Suprapubic skin (tissue), 4 donors: ENCODE measurements around the gene SH3GL1. TPM values are rescaled to one million over a fixed set of nuclear protein-coding genes. Genes with fewer than 3 reads are reported as not detected.

ENCODE experiments used
- DNase-seq, 2 donors: peaks; one replicate each; pipeline ENCODE4 v3.0.0-alpha.2; 2019; ENCODE audit warnings: low spot score in 2 of 2
- H3K27ac ChIP-seq: fragments of 200-600 bp; sonication (generic); one replicate; pipeline ENCODE4 v1.5.1; 2019
- H3K27me3 ChIP-seq: fragments of 200-600 bp; sonication (generic); one replicate; pipeline ENCODE4 v1.5.1; 2019
- H3K36me3 ChIP-seq: fragments of 200-600 bp; sonication (generic); one replicate; pipeline ENCODE4 v1.5.1; 2019
- H3K4me1 ChIP-seq: fragments of 200-600 bp; sonication (generic); one replicate; pipeline ENCODE4 v1.5.1; 2019
- H3K4me3 ChIP-seq: fragments of 200-600 bp; sonication (generic); one replicate; pipeline ENCODE4 v1.5.1; 2019; ENCODE audit warnings: mild to moderate bottlenecking
- H3K9me3 ChIP-seq: fragments of 200-600 bp; sonication (generic); one replicate; pipeline ENCODE4 v1.5.1; 2019
- EP300 ChIP-seq: sonication (generic); formaldehyde crosslinking; IDR thresholded peaks from one replicate; pipeline ENCODE4 v1.6.1; 2017; ENCODE audit warnings: antibody characterized with exemption
- POLR2A ChIP-seq, 2 donors: fragments of 450-650 bp; IDR thresholded peaks; one replicate each; pipeline ENCODE4 v1.6.1; 2017; ENCODE audit warnings: antibody characterized with exemption in 2 of 2, mild to moderate bottlenecking in 2 of 2, moderate library complexity in 2 of 2
- POLR2AphosphoS5 ChIP-seq, 3 donors: sonication (generic); formaldehyde crosslinking; IDR thresholded peaks; one replicate each; pipeline ENCODE4 v1.6.1; 2017; ENCODE audit warnings: antibody characterized with exemption in 3 of 3
- WGBS: methylation state at CpG from one replicate; pipeline ENCODE4 v1.1.5; 2018; 5-methylcytosine and 5-hydroxymethylcytosine counted together
- total RNA-seq, 4 donors: library from RNA; depleted of rRNA; stranded (reverse); fragments of >200 nt; gene quantifications; one replicate each; pipeline ENCODE4 v1.1.0, GENCODE V29; 2016
- TF ChIP-seq, protein P1 (sequence below), 2 donors: fragments of 200-600 bp in 1 of 2; fragments of 450-650 bp in 1 of 2; sonication (generic) in 1 of 2; IDR thresholded peaks; one replicate each; pipeline ENCODE4 v1.5.1; 2016 to 2019; ENCODE audit warnings: antibody characterized with exemption in 2 of 2, mild to moderate bottlenecking in 1 of 2, moderate library complexity in 1 of 2

The SH3GL1 gene
- total RNA-seq, 4 donors from 2014 or later = 67.0 to 103 (median 81.0) TPM

DNA sequence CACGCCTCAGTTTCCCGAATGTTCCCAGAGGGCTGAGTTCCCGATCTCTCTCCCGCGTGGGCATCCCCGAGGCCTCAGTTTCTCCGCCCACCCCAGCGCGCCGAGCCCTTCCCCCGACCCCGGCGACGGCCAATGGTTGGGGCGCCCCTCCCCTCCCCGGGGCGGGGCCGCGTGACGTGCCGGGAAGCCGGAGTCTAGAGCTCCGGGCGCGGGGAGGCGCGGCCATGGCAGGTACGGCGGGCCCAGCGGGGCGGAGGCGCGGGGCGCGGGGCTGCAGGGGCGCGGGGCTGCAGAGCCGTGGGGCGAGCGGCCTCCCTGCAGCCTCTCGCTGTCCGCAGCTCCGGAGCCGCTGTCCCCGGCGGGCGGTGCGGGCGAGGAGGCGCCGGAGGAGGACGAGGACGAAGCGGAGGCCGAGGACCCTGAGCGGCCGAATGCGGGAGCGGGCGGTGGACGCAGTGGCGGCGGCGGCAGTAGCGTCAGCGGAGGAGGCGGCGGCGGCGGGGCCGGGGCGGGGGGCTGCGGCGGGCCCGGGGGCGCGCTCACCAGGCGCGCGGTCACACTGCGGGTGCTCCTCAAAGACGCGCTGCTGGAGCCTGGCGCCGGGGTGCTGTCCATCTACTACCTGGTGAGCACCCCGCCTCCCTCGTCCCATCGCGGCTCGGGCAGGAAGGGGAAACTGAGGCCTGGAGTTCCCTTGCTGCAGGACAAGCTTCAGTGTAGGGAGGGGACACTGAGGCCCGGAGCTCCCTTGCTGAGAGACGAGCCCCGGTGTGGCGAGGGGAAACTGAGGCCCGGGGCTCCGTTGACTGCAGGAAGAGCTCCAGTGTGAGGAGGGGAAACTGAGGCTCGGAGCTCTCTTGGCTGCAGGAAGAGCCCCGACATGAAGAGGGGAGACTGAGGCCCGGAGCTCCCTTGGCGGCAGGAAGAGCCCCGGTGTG lies 56.7 kb downstream of the SH3GL1 start, which contains the start of gene MPND:
TSS of gene MPND (plus strand) at position 193 of the 938 bp plus-strand sequence. CDS start at position 225, 32 bp downstream.
- Histone ChIP-seq H3K9me3 (no peaks in the 10 kb centered on the region), H3K4me3 (peak within 1 kb of the TSS; percentile 70), H3K4me1 (peaks cover 30% of the 10 kb centered on the region), H3K36me3 (peaks cover 13% of the 10 kb centered on the region), H3K27ac (peak within 1 kb of the TSS; percentile 87), H3K27me3 (no peaks in the 10 kb centered on the region)
- peak; percentile 94 to 95 for DNase-seq
- WGBS = 10% methylated on average over 28 of the region's 101 CpGs
- TF ChIP-seq POLR2A (IDR thresholded peaks at IDR 0.05) (no peak), EP300 (no peak), POLR2AphosphoS5 (IDR thresholded peaks at IDR 0.05) (no peak)
- TF ChIP-seq, protein P1, sequence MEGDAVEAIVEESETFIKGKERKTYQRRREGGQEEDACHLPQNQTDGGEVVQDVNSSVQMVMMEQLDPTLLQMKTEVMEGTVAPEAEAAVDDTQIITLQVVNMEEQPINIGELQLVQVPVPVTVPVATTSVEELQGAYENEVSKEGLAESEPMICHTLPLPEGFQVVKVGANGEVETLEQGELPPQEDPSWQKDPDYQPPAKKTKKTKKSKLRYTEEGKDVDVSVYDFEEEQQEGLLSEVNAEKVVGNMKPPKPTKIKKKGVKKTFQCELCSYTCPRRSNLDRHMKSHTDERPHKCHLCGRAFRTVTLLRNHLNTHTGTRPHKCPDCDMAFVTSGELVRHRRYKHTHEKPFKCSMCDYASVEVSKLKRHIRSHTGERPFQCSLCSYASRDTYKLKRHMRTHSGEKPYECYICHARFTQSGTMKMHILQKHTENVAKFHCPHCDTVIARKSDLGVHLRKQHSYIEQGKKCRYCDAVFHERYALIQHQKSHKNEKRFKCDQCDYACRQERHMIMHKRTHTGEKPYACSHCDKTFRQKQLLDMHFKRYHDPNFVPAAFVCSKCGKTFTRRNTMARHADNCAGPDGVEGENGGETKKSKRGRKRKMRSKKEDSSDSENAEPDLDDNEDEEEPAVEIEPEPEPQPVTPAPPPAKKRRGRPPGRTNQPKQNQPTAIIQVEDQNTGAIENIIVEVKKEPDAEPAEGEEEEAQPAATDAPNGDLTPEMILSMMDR (IDR thresholded peaks at IDR 0.05) = no peak

- no peaks in the 10 kb centered on the region for H3K9me3 ChIP-seq
- DNase-seq = peak; percentile 98 to 99
- H3K27ac ChIP-seq = peak overlapping the region; percentile 87
- peak overlapping the region; percentile 70 for H3K4me3 ChIP-seq
- H3K4me1 ChIP-seq = peaks cover 38% of the 10 kb centered on the region
- no peak for TF ChIP-seq EP300
- TF ChIP-seq, protein P1 (IDR thresholded peaks at IDR 0.05) = peak in 1 of 2 donors; percentile 41
- peak in 1 of 3 donors; percentile 52 for TF ChIP-seq POLR2AphosphoS5 (IDR thresholded peaks at IDR 0.05)
- peak in 1 of 2 donors; percentile 40 for TF ChIP-seq POLR2A (IDR thresholded peaks at IDR 0.05)
- H3K36me3 ChIP-seq = peaks cover 12% of the 10 kb centered on the region
- under 1% methylated on average over 26 of the region's 39 CpGs for WGBS
- no peaks in the 10 kb centered on the region for H3K27me3 ChIP-seq
Observed at GRCh38 chr19:4342615-4343369, 57.6 kb downstream of the SH3GL1 start.

- Histone ChIP-seq H3K27ac (peak overlapping the region; percentile 87), H3K4me3 (peak overlapping the region; percentile 70), H3K36me3 (peaks cover 12% of the 10 kb centered on the region), H3K9me3 (no peaks in the 10 kb centered on the region), H3K4me1 (peaks cover 44% of the 10 kb centered on the region), H3K27me3 (no peaks in the 10 kb centered on the region)
- WGBS = 2% methylated on average over 9 of the region's 10 CpGs
- DNase-seq = no peak
- TF ChIP-seq, protein P1 (IDR thresholded peaks at IDR 0.05) = no peak
- no peak for TF ChIP-seq EP300
- TF ChIP-seq POLR2AphosphoS5 (IDR thresholded peaks at IDR 0.05) = no peak
- TF ChIP-seq POLR2A (IDR thresholded peaks at IDR 0.05) = no peak
Observed at GRCh38 chr19:4342314-4342614, 58.1 kb downstream of the SH3GL1 start.

- Histone ChIP-seq H3K9me3 (no peaks in the 10 kb centered on the region), H3K4me3 (peak within 1 kb of the TSS; percentile 60), H3K36me3 (no peaks in the 10 kb centered on the region), H3K27me3 (no peaks in the 10 kb centered on the region), H3K4me1 (peaks cover 28% of the 10 kb centered on the region), H3K27ac (peak within 1 kb of the TSS; percentile 92)
- TF ChIP-seq EP300 (no peak), POLR2A (IDR thresholded peaks at IDR 0.05) (no peak), POLR2AphosphoS5 (IDR thresholded peaks at IDR 0.05) (no peak)
- TF ChIP-seq, protein P1 (IDR thresholded peaks at IDR 0.05) = no peak
- 29% methylated on average over 26 of the region's 27 CpGs for WGBS
- peak in 1 of 2 donors; percentile 76 for DNase-seq
Observed at GRCh38 chr19:4338441-4339355, 61.6 kb downstream of the SH3GL1 start, which contains the start of gene STAP2. TSS of gene STAP2 (minus strand) at chr19:4338827. CDS start at chr19:4338753, 74 bp downstream.
